H9 (cell line): Measurements from ENCODE around the gene RAC2. TPM values are rescaled to one million over a fixed set of nuclear protein-coding genes. Genes with fewer than 3 reads are reported as not detected.

Experiments
- DNase-seq: peaks from one replicate; pipeline ENCODE4 v3.0.0-alpha.2; 2017
- H2AFZ ChIP-seq: one replicate; pipeline ENCODE4 v1.6.1; 2013; ENCODE audit warnings: mild to moderate bottlenecking, low read length, control low read depth, moderate library complexity
- H2AK5ac ChIP-seq: 2 replicates; pipeline ENCODE4 v1.6.1; 2013; ENCODE audit warnings: low read length, control low read depth, mixed read lengths; ENCODE audit not compliant: insufficient read length
- H2BK120ac ChIP-seq: one replicate; pipeline ENCODE4 v1.6.1; 2013; ENCODE audit warnings: low read depth, mild to moderate bottlenecking, low read length, control low read depth, inconsistent platforms; ENCODE audit not compliant: poor library complexity, severe bottlenecking
- H2BK12ac ChIP-seq: 2 replicates; pipeline ENCODE4 v1.6.1; 2013; ENCODE audit warnings: low read length, control low read depth, mixed read lengths, low read depth; ENCODE audit not compliant: insufficient read length
- H2BK15ac ChIP-seq: 2 replicates; pipeline ENCODE4 v1.6.1; 2013; ENCODE audit warnings: low read depth, low read length, control low read depth
- H2BK20ac ChIP-seq: one replicate; pipeline ENCODE4 v1.6.1; 2013; ENCODE audit warnings: low read depth, mild to moderate bottlenecking, low read length, control low read depth, inconsistent platforms; ENCODE audit not compliant: poor library complexity, severe bottlenecking
- H2BK5ac ChIP-seq: 2 replicates; pipeline ENCODE4 v1.6.1; 2013; ENCODE audit warnings: low read length, control low read depth, mixed read lengths; ENCODE audit not compliant: insufficient read length
- H3K14ac ChIP-seq: 2 replicates; pipeline ENCODE4 v1.6.1; 2013; ENCODE audit warnings: low read length, control low read depth; ENCODE audit not compliant: insufficient read depth
- H3K18ac ChIP-seq: 2 replicates; pipeline ENCODE4 v1.6.1; 2013; ENCODE audit warnings: low read depth, mild to moderate bottlenecking, mixed read lengths, low read length, control low read depth; ENCODE audit not compliant: insufficient read length
- H3K23ac ChIP-seq: 2 replicates; pipeline ENCODE4 v1.6.1; 2013; ENCODE audit warnings: low read length, control low read depth, mixed read lengths, low read depth; ENCODE audit not compliant: insufficient read length
- H3K23me2 ChIP-seq: 2 replicates; pipeline ENCODE4 v1.6.1; 2013; ENCODE audit warnings: low read depth, mild to moderate bottlenecking, mixed read lengths, low read length, control low read depth; ENCODE audit not compliant: insufficient read length, poor library complexity, severe bottlenecking
- H3K27ac ChIP-seq: 2 replicates; pipeline ENCODE4 v1.5.1; 2013; ENCODE audit warnings: low read length, control low read depth, mixed read lengths, low read depth; ENCODE audit not compliant: insufficient read length
- H3K27me3 ChIP-seq: 2 replicates; pipeline ENCODE4 v1.6.1; 2013; ENCODE audit warnings: low read length, control low read depth, inconsistent platforms; ENCODE audit not compliant: insufficient read depth
- H3K4ac ChIP-seq: 2 replicates; pipeline ENCODE4 v1.6.1; 2013; ENCODE audit warnings: low read depth, mild to moderate bottlenecking, control low read depth, inconsistent platforms, low read length, moderate library complexity
- H3K4me1 ChIP-seq: 2 replicates; pipeline ENCODE4 v1.6.1; 2013; ENCODE audit warnings: low read length, control low read depth, inconsistent platforms; ENCODE audit not compliant: insufficient read depth
- H3K4me2 ChIP-seq: 2 replicates; pipeline ENCODE4 v1.6.1; 2013; ENCODE audit warnings: low read length, control low read depth, mixed read lengths; ENCODE audit not compliant: insufficient read length, insufficient read depth
- H3K56ac ChIP-seq: 2 replicates; pipeline ENCODE4 v1.6.1; 2013; ENCODE audit warnings: low read depth, mild to moderate bottlenecking, mixed read lengths, low read length, control low read depth; ENCODE audit not compliant: insufficient read length
- H3K79me1 ChIP-seq: 2 replicates; pipeline ENCODE4 v1.6.1; 2013; ENCODE audit warnings: low read depth, mild to moderate bottlenecking, moderate library complexity, low read length, control low read depth, inconsistent platforms; ENCODE audit not compliant: insufficient read depth, poor library complexity, severe bottlenecking
- H3K79me2 ChIP-seq: 2 replicates; pipeline ENCODE4 v1.6.1; 2013; ENCODE audit warnings: low read length, control low read depth, inconsistent platforms; ENCODE audit not compliant: insufficient read depth
- H3K9ac ChIP-seq: 2 replicates; pipeline ENCODE4 v1.6.1; 2013; ENCODE audit warnings: low read length, control low read depth, mixed read lengths; ENCODE audit not compliant: insufficient read length; ENCODE audit errors: extremely low read depth
- H3K9me3 ChIP-seq: one replicate; pipeline ENCODE4 v1.6.1; 2013; ENCODE audit warnings: low read depth, low read length, inconsistent platforms; ENCODE audit not compliant: control insufficient read depth
- H3T11ph ChIP-seq: one replicate; pipeline ENCODE4 v1.6.1; 2013; ENCODE audit warnings: mild to moderate bottlenecking, low read length, control low read depth, inconsistent platforms
- H4K20me1 ChIP-seq: one replicate; pipeline ENCODE4 v1.6.1; 2013; ENCODE audit not compliant: control insufficient read depth, insufficient read length, insufficient read depth
- H4K5ac ChIP-seq: 2 replicates; pipeline ENCODE4 v1.6.1; 2013; ENCODE audit warnings: low read depth, mild to moderate bottlenecking, mixed read lengths, low read length, control low read depth; ENCODE audit not compliant: insufficient read length
- H4K8ac ChIP-seq: replicated peaks from 2 replicates; pipeline ENCODE4 v1.6.1; 2013; ENCODE audit warnings: low read length, control low read depth, mixed read lengths, low read depth; ENCODE audit not compliant: insufficient read length
- H4K91ac ChIP-seq: 2 replicates; pipeline ENCODE4 v1.6.1; 2013; ENCODE audit warnings: low read depth, mild to moderate bottlenecking, moderate library complexity, mixed read lengths, low read length, control low read depth; ENCODE audit not compliant: insufficient read length
- H3K27ac Mint-ChIP-seq, 3 experiments: 2 replicates in 2 of 3; 3 replicates in 1 of 3; pipeline ENCODE4 v1.8.0; 2020 to 2021; ENCODE audit warnings: mixed read lengths in 3 of 3, mild to moderate bottlenecking in 1 of 3, moderate library complexity in 1 of 3
- H3K27me3 Mint-ChIP-seq: 2 replicates; pipeline ENCODE4 v1.8.0; 2021; ENCODE audit warnings: low read depth, mild to moderate bottlenecking, moderate library complexity, mixed read lengths
- H3K36me3 Mint-ChIP-seq, 3 experiments: 2 replicates in 2 of 3; 3 replicates in 1 of 3; pipeline ENCODE4 v1.8.0; 2020 to 2021; ENCODE audit warnings: low read depth in 3 of 3, mixed read lengths in 3 of 3; ENCODE audit not compliant: insufficient read depth in 1 of 3
- H3K4me1 Mint-ChIP-seq, 2 experiments: 2 replicates each; pipeline ENCODE4 v1.8.0; 2020; ENCODE audit warnings: mixed read lengths in 2 of 2
- H3K4me3 Mint-ChIP-seq, 2 experiments: 2 replicates in 1 of 2; 3 replicates in 1 of 2; pipeline ENCODE4 v1.8.0; 2020 to 2021; ENCODE audit warnings: mild to moderate bottlenecking in 2 of 2, mixed read lengths in 2 of 2, moderate library complexity in 1 of 2
- H3K9me3 Mint-ChIP-seq, 2 experiments: 2 replicates in 1 of 2; 3 replicates in 1 of 2; pipeline ENCODE4 v1.8.0; 2020; ENCODE audit warnings: mild to moderate bottlenecking in 2 of 2, mixed read lengths in 2 of 2, moderate library complexity in 1 of 2
- WGBS: extraction: QIAGEN DNeasy Blood & Tissue Kit; methylation state at CpG from one replicate; pipeline ENCODE4 v1.1.7; 2013; ENCODE audit warnings: missing lambda C conversion rate, low lambda C conversion rate, mixed read lengths; ENCODE audit not compliant: insufficient read length; ENCODE audit errors: extremely low coverage; 5-methylcytosine and 5-hydroxymethylcytosine counted together
- total RNA-seq: library from RNA; stranded (reverse); gene quantifications from 2 replicates; pipeline ENCODE4 v1.2.1, GENCODE V29; 2021
- TF ChIP-seq, protein P1 (sequence below): fragments of 200-600 bp; sonication (generic); conservative IDR thresholded peaks from 3 replicates; pipeline ENCODE4 v1.8.0; 2021; ENCODE audit warnings: antibody characterized with exemption, mild to moderate bottlenecking

The RAC2 gene
- total RNA-seq, 1 experiment from 2014 or later = 2.8 TPM

DNA sequence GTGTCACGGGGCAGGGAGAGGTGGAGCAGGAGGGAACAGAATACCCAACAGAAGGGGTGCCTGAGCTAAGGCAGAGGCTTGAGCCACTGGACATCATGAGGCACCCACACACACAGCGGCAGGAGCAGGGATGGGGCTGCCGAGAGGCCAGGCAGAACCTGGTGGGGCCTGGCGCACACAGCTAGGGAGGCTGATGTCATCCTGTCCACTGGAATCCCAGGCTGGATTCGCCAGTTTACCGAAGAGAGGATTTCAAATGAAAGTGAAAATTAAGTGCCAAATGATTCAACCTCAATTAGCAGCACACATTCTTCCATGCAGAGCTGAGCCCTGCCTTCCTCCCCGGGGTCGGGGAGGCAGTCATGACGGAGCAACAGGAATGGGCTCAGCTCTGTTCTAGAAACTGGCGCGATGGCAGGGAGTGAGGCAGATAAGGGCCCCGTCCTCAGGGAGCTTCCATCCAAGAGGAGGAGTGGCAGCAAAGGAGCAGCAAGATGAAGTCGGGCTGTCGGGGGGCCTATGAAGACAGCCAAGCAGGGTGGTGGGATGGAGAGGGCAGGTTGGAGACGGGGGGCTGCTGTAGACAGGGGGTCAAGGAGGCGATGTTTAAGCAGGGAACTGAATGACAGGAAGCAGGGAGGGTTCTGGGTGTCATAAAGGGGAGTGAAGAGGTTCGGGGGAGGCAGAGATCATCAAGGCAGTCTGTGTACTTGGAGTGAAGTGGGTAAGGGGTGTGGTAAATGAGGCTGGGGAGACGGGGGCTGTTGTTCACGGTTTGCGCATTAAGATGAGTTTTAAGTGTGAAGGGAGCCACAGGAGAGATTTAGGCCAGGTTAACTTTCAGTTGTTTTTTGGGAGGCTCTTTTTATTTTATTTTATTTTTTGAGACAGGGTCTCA is 6.4 kb downstream of the RAC2 start:
- Histone ChIP-seq H3K9ac (no peak overlapping the region), H2BK20ac (no peak overlapping the region), H4K5ac (no peak overlapping the region), H3K9me3 (no peaks in the 10 kb centered on the region), H2BK5ac (no peak overlapping the region), H3K14ac (no peak overlapping the region), H3K79me1 (no peaks in the 10 kb centered on the region), H2AFZ (no peak overlapping the region), H2AK5ac (no peak overlapping the region), H2BK15ac (no peak overlapping the region), H2BK120ac (no peak overlapping the region), H3K4ac (no peak overlapping the region), H3K79me2 (no peaks in the 10 kb centered on the region), H3K18ac (no peak overlapping the region), H3K27ac (no peak overlapping the region), H3K4me1 (no peaks in the 10 kb centered on the region), H3K56ac (no peak overlapping the region), H3K27me3 (no peaks in the 10 kb centered on the region), H4K20me1 (no peaks in the 10 kb centered on the region), H4K91ac (no peak overlapping the region), H3K4me2 (no peak overlapping the region), H4K8ac (no peak overlapping the region), H2BK12ac (no peak overlapping the region), H3K23me2 (no peaks in the 10 kb centered on the region), H3K23ac (no peak overlapping the region), H3T11ph (no peak overlapping the region)
- no peaks in the 10 kb centered on the region for H3K36me3 Mint-ChIP-seq
- H3K9me3 Mint-ChIP-seq = no peaks in the 10 kb centered on the region; a peak in 1 of 5 replicates
- TF ChIP-seq, protein P1, sequence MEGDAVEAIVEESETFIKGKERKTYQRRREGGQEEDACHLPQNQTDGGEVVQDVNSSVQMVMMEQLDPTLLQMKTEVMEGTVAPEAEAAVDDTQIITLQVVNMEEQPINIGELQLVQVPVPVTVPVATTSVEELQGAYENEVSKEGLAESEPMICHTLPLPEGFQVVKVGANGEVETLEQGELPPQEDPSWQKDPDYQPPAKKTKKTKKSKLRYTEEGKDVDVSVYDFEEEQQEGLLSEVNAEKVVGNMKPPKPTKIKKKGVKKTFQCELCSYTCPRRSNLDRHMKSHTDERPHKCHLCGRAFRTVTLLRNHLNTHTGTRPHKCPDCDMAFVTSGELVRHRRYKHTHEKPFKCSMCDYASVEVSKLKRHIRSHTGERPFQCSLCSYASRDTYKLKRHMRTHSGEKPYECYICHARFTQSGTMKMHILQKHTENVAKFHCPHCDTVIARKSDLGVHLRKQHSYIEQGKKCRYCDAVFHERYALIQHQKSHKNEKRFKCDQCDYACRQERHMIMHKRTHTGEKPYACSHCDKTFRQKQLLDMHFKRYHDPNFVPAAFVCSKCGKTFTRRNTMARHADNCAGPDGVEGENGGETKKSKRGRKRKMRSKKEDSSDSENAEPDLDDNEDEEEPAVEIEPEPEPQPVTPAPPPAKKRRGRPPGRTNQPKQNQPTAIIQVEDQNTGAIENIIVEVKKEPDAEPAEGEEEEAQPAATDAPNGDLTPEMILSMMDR = no peak
- WGBS = no CpG with 5 or more reads among the region's 20 CpGs
- H3K27ac Mint-ChIP-seq = peak overlapping the region in 1 of 3 experiments; percentile 51; a peak in 2 of 7 replicates
- H3K4me1 Mint-ChIP-seq = peaks cover 13 to 29% of the 10 kb centered on the region in 2 experiments
- no peak for DNase-seq
- H3K27me3 Mint-ChIP-seq = peaks cover 17% of the 10 kb centered on the region
- H3K4me3 Mint-ChIP-seq = no peak overlapping the region
